ENCODE results near the gene IFT25.

GRCh38 chr1:53964109-53964508 lies 18.6 kb upstream of the IFT25 start:
- no peak for TF ChIP-seq CTCF (IDR thresholded peaks at IDR 0.05)
- TF ChIP-seq POLR2A (IDR thresholded peaks at IDR 0.05), result no peak
